H1 (cell line): Measurements from ENCODE around the gene PARD6A. TPM values are rescaled to one million over a fixed set of nuclear protein-coding genes. Genes with fewer than 3 reads are reported as not detected.
A peak's percentile ranks its signal among the peaks of the same experiment; 100 is the strongest.

Source experiments
- CTCF ChIA-PET: fragments of 300-600 bp; sonication (Branson Sonifier 250); formaldehyde crosslinking; loops from one replicate; lab custom pipeline; 2021; ENCODE audit not compliant: partially characterized antibody; lab: Charles Lee
- POLR2A ChIA-PET: fragments of 300-600 bp; sonication (Branson Sonifier 250); formaldehyde crosslinking; loops from one replicate; lab custom pipeline; 2021; ENCODE audit warnings: inconsistent platforms; ENCODE audit not compliant: partially characterized antibody; lab: Charles Lee
- DNase-seq, 2 experiments: peaks; one replicate each; pipeline versions ENCODE4 v3.0.0 to v3.0.0-alpha.2; 2010 to 2022; ENCODE audit warnings: low spot score in 2 of 2, low read depth in 1 of 2, mixed read lengths in 1 of 2
- FAIRE-seq: peaks from 2 replicates; lab custom pipeline; 2011; peaks lifted over from hg19 to GRCh38; lab: Jason Lieb, UNC
- H2AFZ ChIP-seq: 2 replicates; pipeline ENCODE4 v1.8.1; 2012; ENCODE audit warnings: low read length, inconsistent platforms
- H2AK5ac ChIP-seq: 2 replicates; pipeline ENCODE4 v1.6.1; 2013; ENCODE audit warnings: low read depth, low read length
- H2BK120ac ChIP-seq: replicated peaks from 2 replicates; pipeline ENCODE3; 2013; ENCODE audit warnings: low read depth, low read length, inconsistent platforms
- H2BK12ac ChIP-seq: 2 replicates; pipeline ENCODE4 v1.6.1; 2013; ENCODE audit warnings: low read depth, low read length
- H2BK15ac ChIP-seq: 2 replicates; pipeline ENCODE4 v1.6.1; 2013; ENCODE audit warnings: low read length
- H2BK20ac ChIP-seq: 2 replicates; pipeline ENCODE4 v1.6.1; 2013; ENCODE audit warnings: low read length
- H2BK5ac ChIP-seq: 2 replicates; pipeline ENCODE4 v1.6.1; 2013; ENCODE audit warnings: low read depth, low read length
- H3K14ac ChIP-seq: 2 replicates; pipeline ENCODE4 v1.6.1; 2013; ENCODE audit warnings: inconsistent platforms; ENCODE audit not compliant: insufficient read length
- H3K18ac ChIP-seq: 2 replicates; pipeline ENCODE4 v1.6.1; 2013; ENCODE audit warnings: low read length; ENCODE audit errors: extremely low read depth
- H3K23ac ChIP-seq: 2 replicates; pipeline ENCODE4 v1.6.1; 2013; ENCODE audit warnings: inconsistent platforms; ENCODE audit not compliant: insufficient read length
- H3K23me2 ChIP-seq: 2 replicates; pipeline ENCODE4 v1.6.1; 2013; ENCODE audit warnings: low read depth, low read length
- H3K27ac ChIP-seq: 2 replicates; pipeline ENCODE4 v1.6.1; 2011; ENCODE audit warnings: low read depth, low read length, inconsistent platforms
- H3K27me3 ChIP-seq, 4 experiments: replicated peaks in 1 of 4; 1 replicate in 1 of 4; 2 replicates in 3 of 4; pipeline versions ENCODE4 v1.6.1 to v1.8.1; 2011 to 2013; ENCODE audit warnings: low read length in 3 of 4, mild to moderate bottlenecking in 3 of 4, inconsistent platforms in 2 of 4, mixed read lengths in 2 of 4, moderate library complexity in 1 of 4; ENCODE audit not compliant: control insufficient read depth in 3 of 4, insufficient read depth in 3 of 4; ENCODE audit errors: extremely low read depth in 1 of 4
- H3K36me3 ChIP-seq, 4 experiments: 2 replicates each; pipeline versions ENCODE4 v1.6.1 to v1.8.1; 2011 to 2013; ENCODE audit warnings: mild to moderate bottlenecking in 4 of 4, low read length in 3 of 4, moderate library complexity in 2 of 4, control low read depth in 1 of 4, inconsistent platforms in 1 of 4; ENCODE audit not compliant: insufficient read depth in 4 of 4, control insufficient read depth in 2 of 4
- H3K4ac ChIP-seq: replicated peaks from 2 replicates; pipeline ENCODE3; 2013; ENCODE audit warnings: low read length, low read depth, mixed read lengths, inconsistent platforms; ENCODE audit not compliant: insufficient read length
- H3K4me1 ChIP-seq, 4 experiments: replicated peaks in 1 of 4; 1 replicate in 1 of 4; 2 replicates in 3 of 4; pipeline versions ENCODE4 v1.6.1 to v1.8.1; 2011 to 2013; ENCODE audit warnings: low read length in 3 of 4, inconsistent platforms in 2 of 4, mixed read lengths in 1 of 4; ENCODE audit not compliant: insufficient read depth in 4 of 4, control insufficient read depth in 3 of 4
- H3K4me2 ChIP-seq, 2 experiments: 2 replicates each; pipeline versions ENCODE4 v1.6.1 to v1.8.1; 2011 to 2013; ENCODE audit warnings: low read depth in 2 of 2, low read length in 2 of 2, control low read depth in 1 of 2, inconsistent platforms in 1 of 2, mild to moderate bottlenecking in 1 of 2; ENCODE audit not compliant: insufficient read depth in 1 of 2
- H3K4me3 ChIP-seq, 4 experiments: fragments of 200-600, 300-600 bp in 1 of 4; sonication (generic), shearing (Covaris generic), sonication (Bioruptor Twin) in 1 of 4; 2 replicates each; pipeline versions ENCODE4 v1.5.1 to v1.8.1; 2011 to 2016; ENCODE audit warnings: low read length in 4 of 4, low read depth in 3 of 4, control low read depth in 2 of 4, inconsistent platforms in 2 of 4, mild to moderate bottlenecking in 2 of 4, mixed read lengths in 1 of 4, moderate library complexity in 1 of 4; ENCODE audit not compliant: insufficient read depth in 2 of 4; ENCODE audit errors: extremely low read depth in 1 of 4
- H3K56ac ChIP-seq: replicated peaks from 2 replicates; pipeline ENCODE3; 2013; ENCODE audit warnings: low read depth, mild to moderate bottlenecking, mixed read lengths, low read length, inconsistent platforms; ENCODE audit not compliant: insufficient read length
- H3K79me1 ChIP-seq: 2 replicates; pipeline ENCODE4 v1.6.1; 2013; ENCODE audit warnings: low read depth, low read length, control low read depth
- H3K79me2 ChIP-seq, 2 experiments: 2 replicates each; pipeline versions ENCODE4 v1.6.1 to v1.8.1; 2012 to 2013; ENCODE audit warnings: low read length in 2 of 2, mild to moderate bottlenecking in 2 of 2, inconsistent platforms in 1 of 2; ENCODE audit not compliant: insufficient read depth in 2 of 2, control insufficient read depth in 1 of 2
- H3K9ac ChIP-seq, 4 experiments: replicated peaks in 1 of 4; 1 replicate in 1 of 4; 2 replicates in 3 of 4; pipeline versions ENCODE4 v1.6.1 to v1.8.1; 2011 to 2013; ENCODE audit warnings: low read depth in 3 of 4, low read length in 3 of 4, control low read depth in 2 of 4, mild to moderate bottlenecking in 2 of 4, moderate library complexity in 2 of 4, inconsistent platforms in 1 of 4; ENCODE audit errors: extremely low read depth in 1 of 4
- H3K9me3 ChIP-seq, 2 experiments: 2 replicates each; pipeline versions ENCODE4 v1.6.1 to v1.8.1; 2012 to 2013; ENCODE audit warnings: mild to moderate bottlenecking in 2 of 2, moderate library complexity in 2 of 2, control low read depth in 1 of 2, inconsistent platforms in 1 of 2, low read depth in 1 of 2, low read length in 1 of 2, mixed read lengths in 1 of 2; ENCODE audit not compliant: insufficient read depth in 2 of 2
- H4K20me1 ChIP-seq, 2 experiments: replicated peaks in 1 of 2; 2 replicates each; pipeline versions ENCODE3 to v1.8.1; 2011 to 2013; ENCODE audit warnings: inconsistent platforms in 2 of 2, low read length in 2 of 2, mild to moderate bottlenecking in 1 of 2; ENCODE audit not compliant: insufficient read depth in 2 of 2, control insufficient read depth in 1 of 2
- H4K5ac ChIP-seq: 2 replicates; pipeline ENCODE4 v1.6.1; 2013; ENCODE audit warnings: low read length, low read depth, mixed read lengths, inconsistent platforms; ENCODE audit not compliant: insufficient read length
- H4K8ac ChIP-seq: 2 replicates; pipeline ENCODE4 v1.8.0; 2013; ENCODE audit warnings: mild to moderate bottlenecking, moderate library complexity, low read length, inconsistent platforms; ENCODE audit not compliant: insufficient read depth; ENCODE audit errors: extremely low read depth
- H4K91ac ChIP-seq: replicated peaks from 2 replicates; pipeline ENCODE3; 2013; ENCODE audit warnings: low read length, mixed read lengths, inconsistent platforms; ENCODE audit not compliant: insufficient read length
- FOSL1 ChIP-seq: IDR thresholded peaks from 2 replicates; pipeline ENCODE4 v1.6.1; 2011; ENCODE audit warnings: mild to moderate bottlenecking, low read depth, low read length, moderate library complexity; ENCODE audit not compliant: insufficient read depth
- POLR2A ChIP-seq, 2 experiments: IDR thresholded peaks; 1 replicate in 1 of 2; 2 replicates in 1 of 2; pipeline ENCODE4 v1.6.1; 2011; ENCODE audit warnings: low read depth in 2 of 2, low read length in 2 of 2, mild to moderate bottlenecking in 2 of 2; ENCODE audit errors: control extremely low read depth in 1 of 2
- WGBS, 2 experiments: shearing (Covaris generic) in 1 of 2; methylation state at CpG; one replicate each; pipeline versions ENCODE4 v1.1.6 to v1.1.7; 2013 to 2015; ENCODE audit warnings: low lambda C conversion rate in 2 of 2, mixed read lengths in 2 of 2, inconsistent platforms in 1 of 2, low coverage in 1 of 2, missing lambda C conversion rate in 1 of 2; ENCODE audit not compliant: insufficient replicate concordance in 2 of 2, insufficient coverage in 1 of 2, insufficient read length in 1 of 2; ENCODE audit errors: extremely low coverage in 1 of 2, missing lambda C conversion rate in 1 of 2; 5-methylcytosine and 5-hydroxymethylcytosine counted together
- polyA plus RNA-seq, 7 experiments: library from polyadenylated mRNA; depleted of rRNA in 3 of 7; stranded (reverse) in 5 of 7; unstranded in 2 of 7; fragments of >200 nt in 5 of 7; fragments of 200-250 nt in 2 of 7; gene quantifications; 1 replicate in 5 of 7; 2 replicates in 1 of 7; 4 replicates in 1 of 7; pipeline versions ENCODE4 v1.2.1 to v1.2.3, GENCODE V29; 2011 to 2013; ENCODE audit warnings: missing spikeins in 2 of 7, mixed read lengths in 2 of 7
- total RNA-seq: library from RNA; stranded (reverse); fragmentation: NEBNext Ultra II Directional; extraction: Animal tissue kit (Norgen Biotek cat#: 25700); gene quantifications from 2 replicates; pipeline ENCODE4 v1.2.1, GENCODE V29; 2021

The PARD6A gene
- total and polyA plus RNA-seq, 2 of the 8 experiments (the other 6 are each of a cell fraction or from before 2014, with no cell fraction given) = 15.1 to 21.8 TPM

- no peak overlapping the region for H3K4me3 ChIP-seq
- no peak overlapping the region for H3K56ac ChIP-seq
- POLR2A ChIA-PET = interaction anchor here (0.6 kb wide), 2 partner anchors 11 to 18 kb away, joined by 3 to 4 read pairs; partner anchors contain the start of genes ACD, C16orf86 and ENKD1
- H2BK5ac ChIP-seq = no peak overlapping the region
- H3K9ac ChIP-seq = no peak overlapping the region
- DNase-seq (no peak), FAIRE-seq (no peak)
- H3K36me3 ChIP-seq = peaks cover 0 to 3% (median 0%) of the 10 kb centered on the region in 4 experiments; a peak in 2 of 8 replicates
- no peak overlapping the region for H4K5ac ChIP-seq
- H3K79me1 ChIP-seq = no peaks in the 10 kb centered on the region; the same call in none of the 2 replicates
- no peak overlapping the region for H4K8ac ChIP-seq
- no peak overlapping the region for H3K14ac ChIP-seq
- H3K4me1 ChIP-seq = no peaks in the 10 kb centered on the region
- H3K4ac ChIP-seq = no peak overlapping the region
- no peak overlapping the region for H3K27ac ChIP-seq
- no peak overlapping the region for H2BK15ac ChIP-seq
- no peak overlapping the region for H3K18ac ChIP-seq
- no peak overlapping the region for H2BK12ac ChIP-seq
- CTCF ChIA-PET = interaction anchor here (1.0 to 1.8 kb wide), 3 partner anchors 157 to 207 kb away, joined by 3 to 6 read pairs (median 3); partner anchors contain the start of gene NRN1L
- H2AFZ ChIP-seq = no peak overlapping the region
- H3K23me2 ChIP-seq = no peaks in the 10 kb centered on the region
- peaks cover 0 to 5% of the 10 kb centered on the region in 2 experiments for H4K20me1 ChIP-seq
- no peaks in the 10 kb centered on the region for H3K79me2 ChIP-seq
- no peak overlapping the region for H4K91ac ChIP-seq
- H2AK5ac ChIP-seq = no peak overlapping the region
- TF ChIP-seq FOSL1 (no peak), POLR2A (IDR thresholded peaks at IDR 0.05; ENCODE audit: control extremely low read depth in 1 of 2, low read depth in 2 of 2, low read length in 2 of 2) (peak in 1 of 2 experiments; percentile 31; a peak in 1 of 3 replicates)
- whole genome bisulfite sequencing, 2 experiments = 64% methylated on average over 1 of the region's 1 CpG; no CpG with 5 or more reads in 1 of the 2 experiments
- no peak overlapping the region for H2BK120ac ChIP-seq
- H3K27me3 ChIP-seq = no peaks in the 10 kb centered on the region
- H3K4me2 ChIP-seq = no peak overlapping the region
- no peak overlapping the region for H3K23ac ChIP-seq
- no peak overlapping the region for H2BK20ac ChIP-seq
- H3K9me3 ChIP-seq = no peaks in the 10 kb centered on the region
Measured at GRCh38 chr16:67677712-67678111, 17.0 kb downstream of the PARD6A start.
